ENCODE data around the gene TMX2.

Gene TMX2

DNA sequence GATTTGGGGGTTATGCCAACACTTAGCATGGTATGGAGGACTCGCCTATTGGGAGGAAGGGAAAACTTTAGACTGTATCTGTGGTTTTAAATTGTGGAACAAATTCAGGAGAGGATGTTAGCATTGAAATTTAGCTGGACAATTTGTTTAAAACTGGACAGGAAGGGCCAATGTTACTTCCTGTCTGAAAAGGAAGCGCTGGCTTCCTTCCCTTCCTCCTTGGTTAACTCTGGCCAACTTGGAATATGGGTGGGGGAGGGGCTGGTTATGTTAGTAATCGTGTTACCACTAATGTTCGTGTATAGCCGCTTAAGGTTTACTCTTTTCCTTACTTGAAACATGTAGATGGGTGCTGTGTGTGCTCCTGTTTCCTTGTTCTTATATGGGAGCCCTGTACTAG, 63.1 kb downstream of the TMX2 start:
- TF ChIP-seq, protein P1, sequence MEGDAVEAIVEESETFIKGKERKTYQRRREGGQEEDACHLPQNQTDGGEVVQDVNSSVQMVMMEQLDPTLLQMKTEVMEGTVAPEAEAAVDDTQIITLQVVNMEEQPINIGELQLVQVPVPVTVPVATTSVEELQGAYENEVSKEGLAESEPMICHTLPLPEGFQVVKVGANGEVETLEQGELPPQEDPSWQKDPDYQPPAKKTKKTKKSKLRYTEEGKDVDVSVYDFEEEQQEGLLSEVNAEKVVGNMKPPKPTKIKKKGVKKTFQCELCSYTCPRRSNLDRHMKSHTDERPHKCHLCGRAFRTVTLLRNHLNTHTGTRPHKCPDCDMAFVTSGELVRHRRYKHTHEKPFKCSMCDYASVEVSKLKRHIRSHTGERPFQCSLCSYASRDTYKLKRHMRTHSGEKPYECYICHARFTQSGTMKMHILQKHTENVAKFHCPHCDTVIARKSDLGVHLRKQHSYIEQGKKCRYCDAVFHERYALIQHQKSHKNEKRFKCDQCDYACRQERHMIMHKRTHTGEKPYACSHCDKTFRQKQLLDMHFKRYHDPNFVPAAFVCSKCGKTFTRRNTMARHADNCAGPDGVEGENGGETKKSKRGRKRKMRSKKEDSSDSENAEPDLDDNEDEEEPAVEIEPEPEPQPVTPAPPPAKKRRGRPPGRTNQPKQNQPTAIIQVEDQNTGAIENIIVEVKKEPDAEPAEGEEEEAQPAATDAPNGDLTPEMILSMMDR (IDR thresholded peaks at IDR 0.05; ENCODE audit: insufficient read depth, low read depth, low read length, missing control alignments), result no peak
- H3K4me3 ChIP-seq (ENCODE audit: low read length), result no peak overlapping the region
- DNase-seq (ENCODE audit: low read depth), result no peak

DNA sequence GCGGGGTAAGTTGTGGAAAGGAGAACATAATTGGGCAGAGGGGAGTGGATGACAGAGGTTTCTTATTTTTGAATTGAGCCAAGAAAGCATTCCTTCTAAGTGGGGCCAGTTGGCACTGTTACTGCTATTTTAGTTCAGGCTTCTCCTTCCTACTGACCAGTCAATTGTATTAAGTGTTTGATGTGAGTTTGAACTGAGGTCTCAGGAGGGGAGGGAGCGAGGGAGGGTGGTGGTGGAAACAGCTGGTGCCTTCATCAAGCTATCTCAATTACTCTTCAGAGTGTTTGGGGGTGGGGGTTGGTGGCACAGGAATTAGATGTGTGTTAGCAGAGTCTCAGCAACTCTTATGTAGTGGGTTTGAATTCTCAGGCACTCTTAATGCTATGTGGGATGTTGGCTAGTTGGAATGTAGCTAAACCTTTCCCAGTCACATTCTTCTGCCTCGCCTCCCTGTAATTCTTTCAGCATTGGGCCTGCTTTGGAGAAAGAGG, 63.7 kb downstream of the TMX2 start:
- DNase-seq (ENCODE audit: low read depth), result no peak
- TF ChIP-seq, protein P1 (IDR thresholded peaks at IDR 0.05; ENCODE audit: insufficient read depth, low read depth, low read length, missing control alignments), result no peak
- H3K4me3 ChIP-seq (ENCODE audit: low read length), result no peak overlapping the region

DNA sequence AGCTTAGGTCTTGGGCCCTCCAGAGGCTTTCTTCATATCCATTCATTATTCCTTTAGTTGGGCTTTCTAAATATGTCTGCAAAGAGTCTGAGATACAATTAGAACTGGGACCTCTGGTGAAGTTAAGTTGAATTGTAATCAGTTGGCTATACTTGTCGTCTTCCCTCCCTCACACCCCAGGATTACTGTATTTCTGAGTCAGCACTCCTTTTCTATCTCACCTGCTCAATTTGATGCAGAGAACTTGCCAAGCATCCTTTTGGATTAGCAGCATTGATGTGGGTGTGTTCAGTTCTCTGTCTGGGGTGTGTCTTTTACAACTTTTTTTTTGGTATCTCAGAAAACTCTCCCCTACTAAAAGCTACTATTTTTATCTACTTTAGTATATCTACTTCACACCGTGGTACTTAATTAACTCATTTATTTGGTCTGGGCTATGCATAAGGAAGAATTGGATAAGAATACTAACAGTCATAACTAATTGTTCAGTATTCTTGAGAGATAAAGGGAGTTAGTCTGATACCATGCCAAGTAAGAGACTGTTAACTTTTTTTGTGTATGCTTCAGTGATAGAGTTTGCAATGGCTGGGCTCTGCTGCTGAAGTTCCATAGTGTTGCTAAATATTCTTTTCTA, 64.3 kb downstream of the TMX2 start:
- TF ChIP-seq, protein P1 (IDR thresholded peaks at IDR 0.05; ENCODE audit: insufficient read depth, low read depth, low read length, missing control alignments), result no peak
- H3K4me3 ChIP-seq (ENCODE audit: low read length), result no peak overlapping the region
- peak; percentile 70 for DNase-seq (ENCODE audit: low read depth)

DNA sequence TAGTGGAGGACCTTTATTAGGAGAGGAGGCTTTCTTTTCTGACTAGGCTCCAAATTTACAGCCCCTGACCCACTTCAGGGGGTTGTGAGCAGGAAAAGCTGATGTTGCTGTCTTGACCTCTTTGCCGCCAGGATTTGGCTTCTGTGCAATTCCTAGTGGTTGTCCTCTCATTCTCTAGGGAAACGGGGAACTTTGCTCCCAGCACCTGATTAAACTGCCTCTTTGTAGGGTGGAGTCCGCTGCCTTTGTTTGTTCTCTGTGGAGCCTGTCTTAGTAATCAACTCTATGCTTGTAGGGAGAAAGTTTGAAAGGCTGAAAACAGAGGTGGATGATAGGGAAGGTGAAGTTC, 65.5 kb downstream of the TMX2 start:
- DNase-seq (ENCODE audit: low read depth), result peak; percentile 54
- peak overlapping the region; percentile 29 for H3K4me3 ChIP-seq (ENCODE audit: low read length)
- TF ChIP-seq, protein P1 (IDR thresholded peaks at IDR 0.05; ENCODE audit: insufficient read depth, low read depth, low read length, missing control alignments), result no peak

DNA sequence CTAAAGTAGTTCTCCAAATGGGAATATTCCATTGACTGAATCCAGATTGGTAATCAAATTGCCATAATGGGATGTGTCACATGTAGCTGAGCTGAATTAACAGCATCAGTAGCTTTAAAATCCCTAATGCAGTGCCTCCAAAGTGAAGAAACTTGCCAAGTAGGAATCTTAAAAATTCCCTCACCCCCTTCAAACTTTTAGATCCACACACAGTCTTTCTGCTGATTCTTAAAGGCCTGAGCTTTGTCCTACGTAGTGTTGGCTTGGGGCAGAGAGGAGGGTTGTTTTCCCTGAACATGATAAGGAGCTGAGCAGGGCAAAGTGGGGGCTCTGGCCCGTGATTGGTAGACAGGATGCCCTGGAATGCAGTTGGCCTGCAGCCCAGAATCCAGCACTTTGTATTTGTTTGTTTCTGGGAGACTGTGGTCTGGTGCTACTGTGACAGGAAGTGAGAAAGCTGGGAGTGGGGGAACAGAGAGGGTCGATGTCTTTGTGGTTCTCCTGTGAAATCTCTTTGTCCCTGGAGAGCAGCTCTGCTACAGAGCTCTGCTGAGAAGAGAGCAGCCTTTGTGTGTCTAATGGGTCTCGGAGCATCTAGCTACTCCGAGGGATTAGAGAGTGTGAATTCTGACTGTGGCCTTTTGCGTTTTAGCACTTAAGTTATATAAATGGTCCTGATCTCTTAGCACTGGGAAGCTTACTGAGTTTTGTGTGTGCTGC, 66.1 kb downstream of the TMX2 start:
- peak; percentile 89 for DNase-seq (ENCODE audit: low read depth)
- H3K4me3 ChIP-seq (ENCODE audit: low read length), result peak overlapping the region; percentile 29
- TF ChIP-seq, protein P1 (IDR thresholded peaks at IDR 0.05; ENCODE audit: insufficient read depth, low read depth, low read length, missing control alignments), result no peak

DNA sequence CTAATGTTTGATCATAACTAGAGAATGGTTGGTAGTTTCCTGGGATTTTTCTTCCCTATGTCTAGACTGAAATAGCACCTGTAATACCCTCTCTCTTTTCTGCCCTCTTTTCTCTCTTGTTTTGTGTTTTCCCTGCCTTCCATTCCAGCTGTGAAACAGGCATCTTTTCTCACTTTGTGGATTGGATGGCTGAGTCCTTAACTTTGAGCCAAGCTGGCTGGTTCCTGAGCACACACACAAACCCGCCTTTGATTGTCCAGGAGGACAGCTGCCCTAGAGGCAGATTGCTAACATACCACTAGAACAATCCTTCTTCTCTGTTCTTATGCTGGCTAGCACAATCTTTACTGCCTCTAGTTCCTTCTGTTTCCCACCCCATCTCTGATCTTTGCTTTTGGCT, 66.9 kb downstream of the TMX2 start:
- TF ChIP-seq, protein P1 (IDR thresholded peaks at IDR 0.05; ENCODE audit: insufficient read depth, low read depth, low read length, missing control alignments), result no peak
- DNase-seq (ENCODE audit: low read depth), result peak; percentile 64
- H3K4me3 ChIP-seq (ENCODE audit: low read length), result no peak overlapping the region

All from epithelial cell of esophagus (primary cell).